HPDE6-E6E7 (cell line): ENCODE data around the gene CACTIN.
"Not testable (repeated sequence)": the region's sequence is repeated elsewhere in the genome, so short reads cannot be mapped to it uniquely, and the experiment has no call there.

Experiments
- DNase-seq: peaks from one replicate; pipeline ENCODE4 v3.0.0; 2011; ENCODE audit warnings: missing footprints; ENCODE audit errors: extremely low spot score

Gene CACTIN

GRCh38 chr19:3663838-3664237, 37.2 kb upstream of the CACTIN start:
- DNase-seq, result no peak

- no peak for DNase-seq
These were observed 35.0 kb upstream of the CACTIN start for GRCh38 chr19:3661284-3662238.

DNA sequence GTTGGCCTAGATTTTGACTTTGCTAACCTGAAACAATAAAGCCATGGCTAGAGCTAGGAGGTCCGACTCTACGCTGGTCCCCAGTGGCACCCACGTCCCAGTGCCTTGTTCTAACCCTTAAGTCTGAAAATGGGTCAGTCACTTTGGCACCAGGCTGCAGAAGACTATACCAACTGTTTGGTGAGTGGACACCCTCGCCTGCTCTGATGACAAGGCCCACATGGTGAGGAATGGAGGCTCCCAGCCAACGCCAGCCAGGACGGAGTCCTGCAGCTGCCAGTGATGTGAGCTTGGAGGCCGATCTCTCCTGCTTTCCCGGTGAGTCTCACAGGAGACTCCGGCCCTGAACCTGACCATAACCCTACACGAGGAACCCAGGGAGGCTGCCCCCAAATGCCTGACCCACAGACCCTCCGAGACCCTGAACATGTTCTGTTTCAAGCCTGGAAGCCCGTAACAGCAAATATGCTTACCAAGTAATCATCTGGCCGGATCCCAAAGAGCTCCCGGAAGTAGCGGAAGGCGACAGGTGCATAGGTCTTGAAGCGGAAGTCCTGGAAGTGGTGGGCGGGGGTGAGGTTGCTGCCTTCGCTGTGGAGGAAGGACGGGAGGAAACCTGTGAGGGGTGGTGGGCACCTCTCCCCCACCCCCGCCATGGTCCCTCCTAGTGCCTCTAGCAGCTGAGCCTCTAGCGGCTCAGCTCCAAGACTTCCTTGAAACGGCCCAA, 34.1 kb upstream of the CACTIN start:
- no peak for DNase-seq

GRCh38 chr19:3659746-3660112, 33.1 kb upstream of the CACTIN start:
- DNase-seq, result no peak

DNA sequence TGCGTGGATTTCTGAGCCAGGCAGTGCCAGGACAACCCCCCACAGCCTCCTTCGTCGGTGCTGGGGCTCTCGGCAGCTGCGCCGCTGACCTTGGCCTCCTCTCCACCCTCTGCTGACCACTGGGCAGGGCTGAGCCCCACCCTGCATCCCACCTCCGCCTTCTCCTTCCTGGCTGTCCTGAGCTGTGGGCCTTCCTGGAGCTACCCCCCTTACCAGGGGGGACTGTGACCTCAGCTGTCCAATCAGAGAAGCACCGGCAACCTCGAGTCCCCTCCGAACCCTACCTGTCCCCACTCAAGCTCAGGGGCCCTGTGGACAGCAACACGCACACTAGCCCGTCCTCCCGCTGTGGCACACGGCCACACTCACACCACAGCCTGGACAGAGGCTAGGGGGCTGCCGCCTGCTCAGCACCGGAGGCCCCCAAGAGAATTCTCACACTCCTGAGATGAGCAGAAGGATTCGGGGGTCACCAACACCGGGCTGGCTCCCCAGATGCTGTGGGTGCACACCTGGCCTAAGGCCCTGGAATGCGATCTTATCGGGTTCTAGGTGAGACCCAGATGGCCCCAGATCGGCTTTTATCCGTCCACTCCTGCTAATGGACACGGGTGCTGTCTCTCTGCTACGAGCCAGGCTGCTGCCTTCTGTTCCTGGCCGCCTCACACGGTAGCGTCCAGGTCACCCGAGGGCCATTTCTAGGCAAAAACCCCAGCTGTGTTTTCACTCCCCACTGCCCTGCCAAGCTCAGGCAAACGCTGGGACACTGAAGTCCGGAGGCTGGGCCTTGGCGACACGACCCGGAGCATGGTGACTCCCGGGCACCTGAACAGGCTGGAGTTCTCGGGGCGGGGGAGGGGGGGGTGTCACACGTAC, 32.5 kb upstream of the CACTIN start:
- no peak for DNase-seq

GRCh38 chr19:3658004-3658869, 31.6 kb upstream of the CACTIN start:
- no peak for DNase-seq

- DNase-seq, result no peak
These were observed 30.8 kb upstream of the CACTIN start for GRCh38 chr19:3657395-3657769.

GRCh38 chr19:3656747-3657394, 30.3 kb upstream of the CACTIN start:
- peak; percentile 75 for DNase-seq

- DNase-seq, result peak; percentile 45
These were observed 29.6 kb upstream of the CACTIN start for GRCh38 chr19:3656073-3656746.

GRCh38 chr19:3655402-3656072, 28.9 kb upstream of the CACTIN start:
- peak; percentile 99 for DNase-seq

DNA sequence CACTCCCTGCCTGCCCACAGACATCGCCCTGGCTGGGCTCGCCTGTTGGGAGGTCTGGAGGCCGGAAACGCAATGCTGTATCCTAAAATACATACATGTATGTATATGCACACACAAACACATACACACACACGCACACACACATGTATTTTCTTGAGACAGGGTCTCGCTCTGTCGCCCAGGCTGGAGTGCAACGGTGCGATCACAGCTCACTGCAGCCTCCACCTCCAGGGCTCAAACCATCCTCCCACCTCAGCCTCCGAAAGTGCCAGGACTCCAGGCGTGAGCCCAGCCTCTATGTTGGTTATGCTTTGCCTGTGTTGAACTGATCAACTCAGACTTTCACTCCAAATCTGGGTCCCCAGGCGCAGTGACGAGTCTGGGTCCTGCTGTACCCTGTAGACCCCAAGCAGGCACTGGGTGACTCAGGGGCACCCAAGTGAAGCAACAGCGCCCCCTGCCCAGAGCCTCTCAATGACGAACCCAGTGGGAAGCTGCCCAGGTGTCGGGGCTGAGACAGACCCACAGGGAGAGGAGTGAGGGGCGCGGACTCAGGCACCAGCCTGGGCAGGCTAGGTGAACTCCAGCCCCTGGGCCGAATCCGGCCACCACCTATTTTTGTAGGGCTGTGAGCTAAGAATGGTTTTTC, 27.4 kb upstream of the CACTIN start:
- DNase-seq, result no peak

DNA sequence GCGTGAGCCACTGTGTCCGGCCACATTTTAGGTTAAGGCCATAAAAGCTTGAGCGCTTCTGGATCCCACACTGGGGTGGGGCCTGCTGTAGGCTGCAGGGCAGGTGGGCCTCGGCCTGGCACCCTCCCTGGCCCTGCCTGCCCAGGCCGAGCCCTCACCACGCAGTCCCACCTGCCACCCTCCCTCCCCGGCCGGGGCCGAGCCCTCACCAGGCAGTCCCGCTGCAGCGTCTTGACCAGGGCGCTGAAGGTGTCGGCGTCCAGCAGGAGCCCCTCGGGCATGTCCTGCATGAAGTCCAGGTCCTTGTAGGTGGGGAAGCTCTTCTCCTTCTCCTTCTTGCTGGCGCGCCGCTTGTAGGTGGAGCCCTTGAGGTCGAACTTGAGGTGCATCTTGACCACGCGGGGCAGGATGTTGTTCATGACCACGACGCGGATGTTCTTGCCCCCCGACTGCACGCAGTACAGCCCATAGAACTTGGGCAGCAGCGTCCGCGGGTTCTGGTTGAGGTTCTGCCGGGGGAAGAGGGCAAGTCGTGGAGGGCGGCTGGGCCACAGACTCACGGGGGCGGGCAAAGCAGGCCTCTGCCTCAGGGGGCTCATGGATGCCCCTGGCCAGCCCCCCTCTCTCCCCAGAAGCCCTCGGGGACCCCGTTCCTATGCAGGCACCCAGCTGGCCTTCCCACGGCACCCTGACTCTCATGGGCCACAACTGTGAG, 26.6 kb upstream of the CACTIN start:
- no peak for DNase-seq

GRCh38 chr19:3652422-3652821, 25.8 kb upstream of the CACTIN start:
- DNase-seq, result no peak

- DNase-seq, result no peak
These were observed 25.1 kb upstream of the CACTIN start for GRCh38 chr19:3651684-3652083.

- DNase-seq, result no peak
These were observed 23.3 kb upstream of the CACTIN start for GRCh38 chr19:3649888-3650287.

- no peak for DNase-seq
These were observed 21.7 kb upstream of the CACTIN start for GRCh38 chr19:3648037-3648905.

DNA sequence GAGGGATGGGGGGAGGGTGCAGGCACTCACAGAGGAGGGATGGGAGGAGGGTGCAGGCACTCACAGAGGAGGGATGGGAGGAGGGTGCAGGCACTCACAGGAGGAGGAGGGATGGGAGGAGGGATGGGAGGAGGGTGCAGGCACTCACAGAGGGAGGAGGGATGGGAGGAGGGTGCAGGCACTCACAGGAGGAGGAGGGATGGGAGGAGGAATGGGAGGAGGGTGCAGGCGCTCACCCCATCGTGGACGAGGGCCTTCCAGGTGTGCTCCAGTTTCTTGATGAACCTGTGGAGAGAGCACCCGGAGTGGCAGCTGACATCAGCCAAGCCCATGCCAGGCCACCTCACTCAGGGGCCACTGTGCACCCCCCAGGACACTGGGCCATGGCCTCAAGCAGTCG, 20.5 kb upstream of the CACTIN start:
- not testable (repeated sequence) for DNase-seq
